AG04449 (cell line): ENCODE results near the gene REXO2.

ENCODE experiments used
- CTCF ChIA-PET: fragments of 350-600 bp; formaldehyde crosslinking; extraction: SDS; loops from one replicate; lab custom pipeline; 2021; ENCODE audit warnings: antibody characterized with exemption; lab: Yijun Ruan, JAX
- POLR2A ChIA-PET: fragments of 400-600, 350-600 bp; formaldehyde crosslinking; extraction: SDS; loops from one replicate; lab custom pipeline; 2020; ENCODE audit warnings: antibody characterized with exemption, inconsistent platforms; lab: Yijun Ruan, JAX
- DNase-seq: peaks from one replicate; pipeline ENCODE4 v3.0.0-alpha.2; 2010; ENCODE audit warnings: low read depth, low spot score
- H3K4me3 ChIP-seq: 2 replicates; pipeline ENCODE4 v1.5.1; 2011; ENCODE audit warnings: low read depth, mild to moderate bottlenecking, control low read depth, low read length
- CTCF ChIP-seq: IDR thresholded peaks from one replicate; pipeline ENCODE4 v1.5.1; 2011; ENCODE audit warnings: mild to moderate bottlenecking, moderate library complexity, low read length, control low read depth, inconsistent platforms; ENCODE audit not compliant: insufficient read depth; ENCODE audit errors: missing control alignments

The REXO2 gene

DNA sequence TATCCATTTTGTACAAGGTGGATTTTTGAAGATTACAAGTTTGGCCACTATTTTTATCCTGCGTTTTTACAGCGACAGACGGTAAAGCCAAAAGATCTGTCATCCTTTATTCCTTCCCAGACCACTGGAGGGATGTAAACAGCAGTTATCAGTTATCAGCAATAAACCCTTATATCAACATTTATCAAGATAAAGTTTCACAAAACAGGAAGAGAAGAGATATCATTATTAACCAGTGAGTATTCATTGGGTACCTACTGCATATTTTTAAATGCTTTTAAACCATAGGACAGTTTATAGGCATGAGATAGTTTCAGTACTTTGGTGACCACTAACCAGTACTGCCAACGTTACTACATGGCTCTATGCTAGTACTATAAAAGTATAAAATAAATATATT, 5.9 kb upstream of the REXO2 start:
- no peak overlapping the region for H3K4me3 ChIP-seq
- CTCF ChIA-PET = no interaction called here
- no peak for TF ChIP-seq CTCF
- POLR2A ChIA-PET = no interaction called here
- no peak for DNase-seq

GRCh38 chr11:114438303-114438702, 964 bp upstream of the REXO2 start:
- no peak for DNase-seq
- TF ChIP-seq CTCF = no peak
- POLR2A ChIA-PET = no interaction called here
- no peak overlapping the region for H3K4me3 ChIP-seq
- CTCF ChIA-PET = interaction anchor here (0.9 to 1.6 kb wide), 3 partner anchors 26 to 98 kb away, joined by 3 to 6 read pairs (median 4); no protein-coding TSS in a partner anchor

DNA sequence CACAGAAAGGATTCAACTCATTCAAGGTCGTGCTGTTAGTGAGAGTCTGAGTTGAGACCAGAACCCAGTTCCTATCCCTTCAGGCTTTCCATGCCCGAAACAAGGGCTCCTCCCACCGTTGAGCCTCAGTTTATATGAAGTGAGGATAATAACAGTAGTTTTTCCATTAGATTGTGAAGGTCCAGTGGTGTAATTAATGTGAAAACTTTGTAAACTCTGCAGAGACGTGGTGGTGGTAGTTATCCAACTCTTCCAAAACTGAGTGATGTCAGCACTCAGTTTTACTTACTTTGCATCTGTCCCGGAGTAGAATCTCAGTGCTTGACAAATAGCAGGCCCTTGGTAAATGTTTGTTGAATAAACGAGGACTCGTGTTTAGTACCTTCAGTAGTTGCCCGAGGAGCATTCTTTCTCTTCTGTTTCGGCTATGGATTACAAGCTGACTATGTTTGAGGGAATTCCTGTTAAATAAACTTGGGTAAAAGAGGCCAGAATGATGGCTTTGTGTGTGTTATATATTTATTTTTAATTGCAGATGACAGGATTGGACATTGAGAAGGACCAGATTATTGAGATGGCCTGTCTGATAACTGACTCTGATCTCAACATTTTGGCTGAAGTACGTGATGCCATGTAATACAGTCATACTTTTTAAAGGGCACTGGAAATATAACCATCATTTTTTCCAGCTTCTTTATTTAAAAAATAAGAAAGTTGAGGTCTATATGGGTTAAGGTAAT, 1.0 kb downstream of the REXO2 start:
- DNase-seq = no peak
- ChIA-PET POLR2A (no interaction called here), CTCF (interaction anchor here (0.9 to 1.3 kb wide), 2 partner anchors 10 to 93 kb away, joined by 3 read pairs; no protein-coding TSS in a partner anchor)
- peak overlapping the region; percentile 98 for H3K4me3 ChIP-seq
- TF ChIP-seq CTCF = no peak

DNA sequence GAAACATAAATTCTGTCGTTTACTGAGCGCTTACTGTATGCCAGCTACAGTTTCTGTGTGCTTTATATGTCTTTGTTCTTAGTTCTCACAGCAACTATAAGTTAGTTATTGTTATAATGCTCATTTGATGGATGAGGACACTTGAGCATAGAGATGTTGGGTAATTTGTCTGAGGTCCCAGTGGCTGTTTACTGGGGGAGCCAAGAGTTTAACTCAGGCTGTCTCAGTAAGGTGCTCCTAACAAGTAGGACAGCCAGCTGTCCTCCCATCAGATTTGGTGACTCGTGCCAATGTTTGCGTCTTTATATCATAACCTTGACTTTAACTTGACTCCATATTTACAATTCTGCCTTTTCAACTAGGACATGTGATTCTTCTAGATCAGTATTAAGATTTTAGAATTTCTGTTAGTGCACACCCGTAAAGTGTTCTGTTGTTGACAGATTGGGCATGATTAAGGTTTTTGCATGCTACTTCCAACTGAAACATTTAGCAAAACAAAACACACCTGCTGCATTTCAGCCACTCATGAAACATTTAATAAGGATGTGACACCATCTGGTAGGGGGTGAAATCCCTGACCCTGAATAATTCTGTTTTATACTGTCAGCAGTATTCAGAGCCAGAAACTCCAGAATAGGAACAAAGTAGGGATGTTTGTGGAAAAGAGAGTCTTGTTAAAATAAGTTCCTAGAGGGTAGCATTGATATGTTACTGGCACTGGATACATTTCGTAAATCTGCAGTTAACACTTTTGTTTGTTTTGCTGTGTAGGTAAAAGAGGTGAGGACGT, 1.9 kb downstream of the REXO2 start:
- ChIA-PET POLR2A (no interaction called here), CTCF (interaction anchor here (0.9 to 1.3 kb wide), 2 partner anchors 9 to 94 kb away, joined by 3 read pairs; no protein-coding TSS in a partner anchor)
- no peak for DNase-seq
- peak overlapping the region; percentile 98 for H3K4me3 ChIP-seq
- TF ChIP-seq CTCF = no peak

DNA sequence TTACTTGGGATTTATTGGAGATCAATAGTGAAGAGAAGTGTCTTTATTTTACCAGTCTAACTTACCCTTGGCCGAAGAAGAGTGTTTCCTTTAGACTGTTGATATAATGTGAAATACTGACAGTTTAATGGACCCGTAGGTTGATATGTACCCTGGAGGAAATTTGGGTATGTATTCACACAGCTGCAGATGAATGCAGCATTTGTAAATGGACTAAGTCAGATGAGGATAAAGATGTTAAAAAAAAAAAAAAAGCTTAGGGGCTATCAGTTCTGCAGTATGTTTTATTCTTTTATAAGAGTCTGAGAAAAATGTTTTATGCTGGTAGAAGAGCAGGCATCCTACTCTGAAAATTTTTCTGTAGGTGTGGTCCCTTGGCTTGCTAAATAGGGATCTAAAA, 2.7 kb downstream of the REXO2 start:
- no peak for DNase-seq
- TF ChIP-seq CTCF = no peak
- CTCF ChIA-PET = interaction anchor here (0.7 to 1.1 kb wide), 2 partner anchors 93 to 95 kb away, joined by 3 to 5 read pairs; no protein-coding TSS in a partner anchor
- POLR2A ChIA-PET = no interaction called here
- H3K4me3 ChIP-seq = no peak overlapping the region

- ChIA-PET POLR2A (no interaction called here), CTCF (interaction anchor here (0.7 to 1.1 kb wide), 2 partner anchors 94 to 95 kb away, joined by 3 to 5 read pairs; no protein-coding TSS in a partner anchor)
- no peak for DNase-seq
- no peak for TF ChIP-seq CTCF
- H3K4me3 ChIP-seq = no peak overlapping the region
These were observed 3.3 kb downstream of the REXO2 start for GRCh38 chr11:114442536-114442935.
